Endothelial cell of umbilical vein (primary cell): Measurements from ENCODE around the gene KANK4. TPM values are rescaled to one million over a fixed set of nuclear protein-coding genes. Genes with fewer than 3 reads are reported as not detected.

Experiments
- BruUV-seq: library from RNA; stranded (reverse); fragments of 400-500 nt; replicated peaks from 2 replicates; lab custom pipeline; 2021; lab: Mats Ljungman, UMichigan
- CTCF ChIA-PET: fragments of 300-600, 350-600 bp; sonication (Branson Sonifier 250); formaldehyde crosslinking; loops from one replicate; lab custom pipeline; 2021; ENCODE audit warnings: antibody characterized with exemption, inconsistent platforms; lab: Charles Lee
- POLR2A ChIA-PET: fragments of 300-600, 350-600 bp; sonication (Branson Sonifier 250); formaldehyde crosslinking; loops from one replicate; lab custom pipeline; 2021; ENCODE audit warnings: antibody characterized with exemption, inconsistent platforms; lab: Charles Lee
- DNase-seq: peaks from one replicate; pipeline ENCODE4 v3.0.0-alpha.2; 2011; ENCODE audit warnings: low read depth, low spot score
- FAIRE-seq: peaks from 2 replicates; lab custom pipeline; 2011; peaks lifted over from hg19 to GRCh38; lab: Jason Lieb, UNC
- H2AFZ ChIP-seq: 2 replicates; pipeline ENCODE4 v1.6.0; 2012; ENCODE audit warnings: low read depth, low read length, control low read depth, inconsistent platforms
- H3K27ac ChIP-seq: 2 replicates; pipeline ENCODE4 v1.5.1; 2011; ENCODE audit warnings: low read depth, mild to moderate bottlenecking, control low read depth, low read length, moderate library complexity; ENCODE audit not compliant: insufficient read depth
- H3K27me3 ChIP-seq, 2 experiments: 2 replicates each; pipeline versions ENCODE4 v1.6.0 to v1.6.1; 2011; ENCODE audit warnings: low read length in 2 of 2, mixed read lengths in 1 of 2; ENCODE audit not compliant: control insufficient read depth in 2 of 2, insufficient read depth in 2 of 2
- H3K36me3 ChIP-seq, 2 experiments: 2 replicates in 1 of 2; 3 replicates in 1 of 2; pipeline ENCODE4 v1.5.1; 2011; ENCODE audit warnings: low read length in 2 of 2, mild to moderate bottlenecking in 1 of 2, moderate library complexity in 1 of 2; ENCODE audit not compliant: control insufficient read depth in 2 of 2, insufficient read depth in 2 of 2; ENCODE audit errors: extremely low read depth in 1 of 2
- H3K4me1 ChIP-seq: 3 replicates; pipeline ENCODE4 v1.5.1; 2011; ENCODE audit warnings: mild to moderate bottlenecking, low read length; ENCODE audit not compliant: control insufficient read depth, insufficient read depth; ENCODE audit errors: extremely low read depth
- H3K4me2 ChIP-seq: 2 replicates; pipeline ENCODE4 v1.6.1; 2011; ENCODE audit warnings: low read length, control low read depth, mixed read lengths; ENCODE audit not compliant: insufficient read depth
- H3K4me3 ChIP-seq, 3 experiments: fragments of 200-600 bp in 1 of 3; sonication (generic), shearing (Covaris generic) in 1 of 3; replicated peaks in 1 of 3; 2 replicates each; pipeline ENCODE4 v1.5.1; 2011 to 2016; ENCODE audit warnings: control low read depth in 3 of 3, low read length in 3 of 3, mild to moderate bottlenecking in 2 of 3, inconsistent platforms in 1 of 3, low read depth in 1 of 3, moderate library complexity in 1 of 3; ENCODE audit not compliant: insufficient read depth in 1 of 3
- H3K79me2 ChIP-seq: 2 replicates; pipeline ENCODE4 v1.6.0; 2012; ENCODE audit warnings: low read length, inconsistent platforms; ENCODE audit not compliant: control insufficient read depth, insufficient read depth
- H3K9ac ChIP-seq: replicated peaks from 2 replicates; pipeline ENCODE3; 2011; ENCODE audit warnings: low read length, control low read depth; ENCODE audit not compliant: insufficient read depth; ENCODE audit errors: extremely low read depth
- H3K9me1 ChIP-seq: replicated peaks from 3 replicates; pipeline ENCODE4 v1.6.0; 2011; ENCODE audit warnings: mild to moderate bottlenecking, low read length; ENCODE audit not compliant: control insufficient read depth, insufficient read depth; ENCODE audit errors: extremely low read depth
- H3K9me3 ChIP-seq: replicated peaks from 2 replicates; pipeline ENCODE4 v1.5.1; 2012; ENCODE audit warnings: low read length, inconsistent platforms; ENCODE audit not compliant: control insufficient read depth, insufficient read depth
- H4K20me1 ChIP-seq: replicated peaks from 2 replicates; pipeline ENCODE3; 2011; ENCODE audit warnings: mild to moderate bottlenecking, low read length; ENCODE audit not compliant: control insufficient read depth, insufficient read depth; ENCODE audit errors: extremely low read depth
- CTCF ChIP-seq, 2 donors: IDR thresholded peaks; 1 replicate in 1 of 2; 2 replicates in 1 of 2; pipeline ENCODE4 v1.5.1; 2011; ENCODE audit warnings: low read length in 2 of 2, mild to moderate bottlenecking in 2 of 2, moderate library complexity in 2 of 2, control low read depth in 1 of 2, inconsistent platforms in 1 of 2, low read depth in 1 of 2; ENCODE audit not compliant: insufficient read depth in 1 of 2; ENCODE audit errors: extremely low read depth in 1 of 2
- EZH2 ChIP-seq: IDR thresholded peaks from 2 replicates; pipeline ENCODE4 v1.6.1; 2012; ENCODE audit warnings: borderline replicate concordance, low read depth, mild to moderate bottlenecking, moderate library complexity, low read length, inconsistent platforms; ENCODE audit not compliant: severe bottlenecking
- FOS ChIP-seq: IDR thresholded peaks from 2 replicates; pipeline ENCODE4 v1.6.1; 2011; ENCODE audit warnings: mild to moderate bottlenecking, low read length, moderate library complexity, borderline replicate concordance; ENCODE audit not compliant: insufficient read depth
- GATA2 ChIP-seq: IDR thresholded peaks from 2 replicates; pipeline ENCODE4 v1.7.0; 2011; ENCODE audit warnings: low read depth, mild to moderate bottlenecking, moderate library complexity, mixed read lengths, low read length; ENCODE audit not compliant: insufficient read length, insufficient read depth
- JUN ChIP-seq: IDR thresholded peaks from 2 replicates; pipeline ENCODE4 v1.6.1; 2011; ENCODE audit warnings: borderline replicate concordance, low read depth; ENCODE audit not compliant: insufficient read length, insufficient read depth
- MAX ChIP-seq: IDR thresholded peaks from 2 replicates; pipeline ENCODE4 v1.6.1; 2011; ENCODE audit not compliant: insufficient read depth, insufficient read length
- MYC ChIP-seq: IDR thresholded peaks from one replicate; pipeline ENCODE4 v1.6.1; 2011; ENCODE audit warnings: mild to moderate bottlenecking, low read depth, low read length
- POLR2A ChIP-seq: IDR thresholded peaks from 2 replicates; pipeline ENCODE4 v1.6.1; 2012; ENCODE audit warnings: low read depth, mild to moderate bottlenecking, control low read depth, low read length
- POLR2AphosphoS5 ChIP-seq: IDR thresholded peaks from 2 replicates; pipeline ENCODE4 v1.6.1; 2012; ENCODE audit warnings: low read depth, mild to moderate bottlenecking, control low read depth, low read length, moderate library complexity; ENCODE audit not compliant: insufficient read depth
- dilution Hi-C: fragments of 300-500 bp; cut with MboI; formaldehyde crosslinking; loops from one replicate; pipeline ENCODE4 v1.15.0; 2019; ENCODE audit warnings: low sequenced_read_pairs; ENCODE audit not compliant: extremely low pct_ligation_motif_present
- intact Hi-C: fragments of 100-400 bp; cut with micrococcal nuclease; formaldehyde crosslinking; loops from one replicate; pipeline ENCODE4 v1.10.0; 2022
- polyA plus RNA-seq, 4 experiments: library from polyadenylated mRNA; depleted of rRNA in 3 of 4; stranded (reverse) in 3 of 4; unstranded in 1 of 4; fragments of >200 nt; gene quantifications; 2 replicates each; pipeline versions ENCODE4 v1.2.1 to v1.2.3, GENCODE V29; 2011 to 2012; ENCODE audit warnings: missing spikeins in 1 of 4
- total RNA-seq: library from RNA; stranded (reverse); gene quantifications from 2 replicates; pipeline ENCODE4 v1.2.3, GENCODE V29; 2021

The KANK4 gene
- total and polyA plus RNA-seq, 2 donors (not counting 3 experiments of a cell fraction or from before 2014, with no cell fraction given), result not detected

GRCh38 chr1:62368989-62369388, 49.8 kb upstream of the KANK4 start:
- Histone ChIP-seq H4K20me1 (no peaks in the 10 kb centered on the region), H3K4me1 (no peaks in the 10 kb centered on the region), H3K36me3 (no peaks in the 10 kb centered on the region), H2AFZ (no peak overlapping the region), H3K4me3 (no peak overlapping the region), H3K27me3 (no peaks in the 10 kb centered on the region), H3K9me1 (no peaks in the 10 kb centered on the region), H3K4me2 (no peak overlapping the region), H3K79me2 (no peaks in the 10 kb centered on the region), H3K9me3 (no peaks in the 10 kb centered on the region), H3K27ac (no peak overlapping the region), H3K9ac (no peak overlapping the region)
- no TSS peak for BruUV-seq
- dilution Hi-C loops (no loop called here), intact Hi-C loops (no loop called here)
- no peak for TF ChIP-seq JUN
- no peak for TF ChIP-seq POLR2A
- TF ChIP-seq EZH2, result no peak
- TF ChIP-seq MAX, result no peak
- no peak for TF ChIP-seq CTCF (IDR thresholded peaks at IDR 0.05; ENCODE audit: extremely low read depth in 1 of 2, insufficient read depth in 1 of 2, low read depth in 1 of 2, low read length in 2 of 2)
- TF ChIP-seq POLR2AphosphoS5, result no peak
- no peak for TF ChIP-seq FOS
- TF ChIP-seq GATA2, result no peak
- TF ChIP-seq MYC, result no peak
- no peak for FAIRE-seq
- POLR2A ChIA-PET, result no interaction called here
- no peak for DNase-seq
- CTCF ChIA-PET, result no interaction called here
